ENCODE data around the gene ERMP1.
"Not testable (repeated sequence)": the region's sequence is repeated elsewhere in the genome, so short reads cannot be mapped to it uniquely, and the experiment has no call there.

Gene ERMP1

GRCh38 chr9:5819174-5819573 is 13.7 kb downstream of the ERMP1 start:
- DNase-seq: no peak

GRCh38 chr9:5818424-5819142 is 14.3 kb downstream of the ERMP1 start:
- no peak for DNase-seq

- DNase-seq: peak; percentile 72
Observed at GRCh38 chr9:5817862-5818261, 15.1 kb downstream of the ERMP1 start.

- DNase-seq: no peak
Observed at GRCh38 chr9:5815461-5815860, 17.5 kb downstream of the ERMP1 start.

- no peak for DNase-seq
Observed at GRCh38 chr9:5813824-5814223, 19.1 kb downstream of the ERMP1 start.

GRCh38 chr9:5811751-5812150 is 21.2 kb downstream of the ERMP1 start:
- DNase-seq: no peak

- no peak for DNase-seq
Observed at GRCh38 chr9:5805478-5805877, 27.4 kb downstream of the ERMP1 start.

GRCh38 chr9:5801739-5802113 is 31.2 kb downstream of the ERMP1 start:
- DNase-seq: no peak

- peak; percentile 14 for DNase-seq
Observed at GRCh38 chr9:5800969-5801738, 31.8 kb downstream of the ERMP1 start.

- DNase-seq: not testable (repeated sequence)
Observed at GRCh38 chr9:5800378-5800777, 32.5 kb downstream of the ERMP1 start.

- peak; percentile 36 for DNase-seq
Observed at GRCh38 chr9:5799314-5799713, 33.6 kb downstream of the ERMP1 start.

GRCh38 chr9:5798581-5798980 is 34.3 kb downstream of the ERMP1 start:
- no peak for DNase-seq

- DNase-seq: no peak
Observed at GRCh38 chr9:5796298-5796697, 36.6 kb downstream of the ERMP1 start.

GRCh38 chr9:5793812-5794211 is 39.1 kb downstream of the ERMP1 start:
- no peak for DNase-seq

- no peak for DNase-seq
Observed at GRCh38 chr9:5791870-5792269, 41.0 kb downstream of the ERMP1 start.

- DNase-seq: no peak
Observed at GRCh38 chr9:5790923-5791322, 42.0 kb downstream of the ERMP1 start.

- no peak for DNase-seq
Observed at GRCh38 chr9:5789489-5789888, 43.4 kb downstream of the ERMP1 start.

GRCh38 chr9:5787759-5788302 is 45.1 kb downstream of the ERMP1 start:
- DNase-seq: no peak

GRCh38 chr9:5787220-5787619 is 45.7 kb downstream of the ERMP1 start:
- no peak for DNase-seq

- DNase-seq: no peak
Observed at GRCh38 chr9:5786370-5787127, 46.4 kb downstream of the ERMP1 start.

GRCh38 chr9:5784526-5785315 is 48.2 kb downstream of the ERMP1 start:
- no peak for DNase-seq

- no peak for DNase-seq
Observed at GRCh38 chr9:5783982-5784381, 48.9 kb downstream of the ERMP1 start.

GRCh38 chr9:5783420-5783819 is 49.5 kb downstream of the ERMP1 start:
- not testable (repeated sequence) for DNase-seq
